Superior temporal gyrus (tissue), 1 donor: ENCODE results near the gene C17orf78.
"Not testable (repeated sequence)": the region's sequence is repeated elsewhere in the genome, so short reads cannot be mapped to it uniquely, and the experiment has no call there.

ENCODE experiments used
- DNase-seq: peaks from one replicate; pipeline ENCODE4 v3.0.0-alpha.2; 2016; ENCODE audit errors: extremely low spot score

C17orf78 gene

DNA sequence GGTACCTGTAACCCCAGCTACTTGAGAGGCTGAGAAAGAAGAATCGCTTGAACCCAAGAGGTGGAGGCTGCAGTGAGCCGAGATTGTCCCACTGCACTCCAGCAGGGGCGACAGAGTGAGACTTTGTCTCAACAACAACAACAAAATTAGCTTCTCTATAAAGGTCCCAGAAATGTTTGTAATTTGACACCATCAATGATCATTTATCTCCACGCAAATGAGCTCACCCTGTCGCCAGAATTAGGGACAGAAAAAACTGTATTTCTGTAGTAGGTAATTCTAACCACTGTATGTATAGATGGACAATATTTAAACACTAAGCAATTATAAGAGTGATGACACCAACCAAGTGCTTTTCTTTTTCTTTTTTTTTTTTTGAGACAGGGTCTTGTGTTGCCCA lies 10.7 kb downstream of the C17orf78 start:
- DNase-seq: no peak

GRCh38 chr17:37388266-37388665 lies 12.5 kb downstream of the C17orf78 start:
- DNase-seq: no peak

- DNase-seq: no peak
These were observed 13.4 kb downstream of the C17orf78 start for GRCh38 chr17:37389160-37389559.

- DNase-seq: no peak
These were observed 15.4 kb downstream of the C17orf78 start for GRCh38 chr17:37391146-37391545.

DNA sequence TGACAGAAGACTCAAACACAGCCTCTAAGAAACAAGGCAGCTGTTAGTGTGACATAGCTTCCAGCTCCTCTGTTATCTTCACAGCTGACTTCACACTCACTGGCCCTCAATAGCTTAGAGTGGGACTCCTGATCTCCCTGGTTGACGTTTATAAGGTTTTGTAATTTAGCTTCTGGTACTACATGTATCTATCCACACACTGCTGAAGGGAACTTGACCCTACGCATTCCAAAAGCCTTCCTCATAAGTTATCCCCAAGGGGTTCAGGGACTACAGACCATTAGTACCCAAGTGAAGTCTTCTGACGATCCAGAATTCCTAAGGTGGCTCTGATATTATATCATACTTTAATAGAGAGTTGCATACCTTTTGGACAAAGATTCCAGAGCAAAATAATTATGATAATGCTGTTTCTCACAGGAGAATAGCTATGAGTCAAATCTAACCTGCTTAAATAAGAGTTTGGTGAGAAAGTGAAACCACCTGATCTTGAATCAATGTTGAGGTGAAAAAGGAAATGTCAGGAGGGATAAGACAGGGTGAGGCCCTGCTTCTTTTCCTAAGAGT lies 16.3 kb downstream of the C17orf78 start:
- no peak for DNase-seq

- DNase-seq: no peak
These were observed 17.6 kb downstream of the C17orf78 start for GRCh38 chr17:37393352-37393751.

GRCh38 chr17:37399265-37399803 lies 23.5 kb downstream of the C17orf78 start:
- DNase-seq: no peak

GRCh38 chr17:37400505-37400904 lies 24.7 kb downstream of the C17orf78 start:
- DNase-seq: no peak

- DNase-seq: not testable (repeated sequence)
These were observed 29.7 kb downstream of the C17orf78 start for GRCh38 chr17:37405522-37405921.

DNA sequence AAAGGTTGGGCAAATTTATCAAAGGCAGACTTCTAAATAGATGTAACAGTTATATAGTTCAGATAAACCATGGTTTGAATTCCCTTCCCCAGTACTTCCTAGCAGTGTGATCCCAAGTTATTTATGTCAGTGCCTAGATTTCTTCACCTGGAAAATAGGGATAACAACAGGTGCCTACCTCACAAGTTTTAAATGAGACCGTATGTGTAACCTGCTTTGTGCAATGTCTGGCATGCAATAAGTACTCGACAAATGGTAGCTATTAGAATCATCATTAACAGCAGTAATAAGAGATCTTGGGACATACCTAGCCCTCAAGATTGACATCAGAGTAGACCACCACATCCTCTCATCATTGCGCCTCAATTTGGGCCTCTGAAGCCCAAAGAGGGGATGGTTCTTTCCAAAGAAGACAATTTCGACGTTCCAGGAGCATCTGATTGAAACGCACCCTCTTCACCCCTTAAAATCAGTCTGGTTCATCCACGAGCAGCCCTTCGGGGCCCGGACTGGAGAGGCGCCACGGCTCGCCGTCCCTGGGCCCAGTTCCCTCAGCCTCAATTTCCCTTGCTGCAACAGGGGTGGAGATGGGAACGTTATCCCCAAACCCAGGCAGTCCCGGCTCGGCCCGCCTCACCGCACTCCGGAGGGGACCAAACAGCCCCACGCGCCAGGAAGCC lies 30.3 kb downstream of the C17orf78 start:
- no peak for DNase-seq

DNA sequence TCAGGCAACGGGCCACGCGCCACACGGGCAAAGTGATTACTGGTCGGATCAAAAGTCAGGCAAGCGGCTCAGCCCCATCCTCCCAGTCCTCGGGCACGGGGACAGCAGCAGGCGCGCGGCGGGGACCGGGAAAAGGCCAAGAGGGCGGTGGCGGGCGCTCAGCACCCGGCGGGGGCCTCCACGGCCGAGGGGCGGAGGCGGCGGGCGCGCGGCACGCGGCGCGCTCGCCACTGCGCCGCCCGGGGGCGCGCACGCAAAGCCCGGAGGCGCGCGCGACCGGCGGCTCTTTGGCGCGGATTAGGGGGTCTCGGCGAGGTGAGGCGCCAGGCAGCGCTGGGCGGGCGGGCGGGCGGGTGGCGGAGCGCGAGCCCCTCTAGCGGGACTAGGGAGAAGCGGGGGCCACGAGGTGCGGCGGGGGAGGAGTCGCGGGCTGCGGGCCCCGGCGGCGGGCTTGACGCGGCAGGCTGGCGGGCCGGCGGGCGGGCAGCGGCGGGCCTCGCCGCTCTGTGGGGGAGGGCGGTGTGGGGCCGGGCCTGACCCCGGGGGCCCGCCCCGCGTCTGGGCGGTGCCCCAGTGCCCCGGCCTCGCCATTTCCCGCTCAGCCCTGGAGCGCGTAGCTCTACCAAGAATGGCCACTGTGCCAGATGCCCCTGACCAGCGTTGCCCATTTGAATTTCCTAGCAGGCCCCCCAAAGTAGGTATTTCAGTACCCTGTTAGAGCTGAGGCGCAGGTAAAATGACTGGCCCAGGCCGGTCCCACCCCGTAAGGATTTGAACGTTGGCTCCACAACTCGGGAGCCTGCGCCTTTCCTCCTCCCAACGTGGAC lies 31.1 kb downstream of the C17orf78 start, which contains the start of the genes ACACA and TADA2A:
ACACA (minus strand) TSS at position 202 of the 827 bp plus-strand sequence. CDS start 537 bp downstream, outside the sequence.
TADA2A (plus strand) TSS at position 252 of the 827 bp plus-strand sequence. CDS start 4,480 bp downstream, outside the sequence.
- peak; percentile 67 for DNase-seq

GRCh38 chr17:37408145-37408479 lies 32.3 kb downstream of the C17orf78 start:
- not testable (repeated sequence) for DNase-seq

DNA sequence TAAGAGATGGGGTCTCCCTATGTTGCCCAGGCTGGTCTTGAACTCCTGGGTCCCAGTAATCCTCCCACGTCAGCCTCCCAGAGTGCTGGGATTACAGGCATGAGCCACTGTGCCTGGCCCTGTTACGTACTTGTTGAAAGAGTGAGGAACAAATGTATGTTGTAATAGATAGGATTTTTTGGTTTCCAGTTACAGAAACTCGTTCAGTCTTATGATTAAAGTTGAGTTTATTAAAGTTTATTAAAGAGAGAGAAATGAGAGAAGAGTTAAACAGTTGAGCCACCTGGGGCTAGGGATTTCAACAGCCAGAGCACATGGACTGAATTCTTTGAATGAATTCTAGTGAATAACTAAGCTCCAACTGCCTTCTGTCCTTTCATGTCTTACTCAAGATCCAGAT lies 34.6 kb downstream of the C17orf78 start:
- no peak for DNase-seq

- no peak for DNase-seq
These were observed 38.2 kb downstream of the C17orf78 start for GRCh38 chr17:37413875-37414519.

DNA sequence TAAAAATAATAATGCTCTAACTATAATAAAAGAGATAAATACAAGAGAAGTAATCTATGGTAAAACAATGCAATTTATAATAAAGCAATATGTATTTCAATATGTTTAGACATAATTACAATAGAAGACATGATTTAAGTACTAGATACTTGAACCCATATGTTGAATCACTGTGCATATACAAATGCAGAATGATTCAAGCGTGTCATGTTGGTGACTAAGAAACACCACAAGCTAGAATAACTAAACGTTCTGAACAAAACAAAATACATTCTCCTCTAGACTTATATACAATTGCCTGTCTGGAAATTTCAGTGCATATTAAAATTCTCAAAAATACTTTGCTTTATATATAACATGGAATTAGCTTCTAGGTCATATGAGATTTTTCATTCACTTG lies 42.1 kb downstream of the C17orf78 start:
- no peak for DNase-seq

- no peak for DNase-seq
These were observed 47.3 kb downstream of the C17orf78 start for GRCh38 chr17:37422971-37423625.

DNA sequence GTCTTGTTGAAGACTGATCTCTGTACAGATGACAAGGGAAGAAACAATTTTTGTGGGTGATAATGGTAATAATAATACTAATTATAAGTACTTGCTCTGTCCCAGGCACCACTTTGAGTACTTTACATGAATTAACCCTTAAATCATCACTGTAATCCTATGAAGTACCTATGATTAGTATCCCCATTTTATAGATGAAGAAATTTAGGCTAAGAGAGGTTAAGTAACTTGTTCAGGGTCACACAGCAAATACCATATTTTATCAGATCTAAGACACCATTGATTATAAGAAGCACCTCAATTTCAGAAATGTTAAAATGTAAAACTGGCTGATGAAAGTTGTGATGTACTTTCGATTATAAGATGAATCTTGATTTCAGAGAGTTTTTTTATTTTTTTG lies 49.5 kb downstream of the C17orf78 start:
- no peak for DNase-seq

DNA sequence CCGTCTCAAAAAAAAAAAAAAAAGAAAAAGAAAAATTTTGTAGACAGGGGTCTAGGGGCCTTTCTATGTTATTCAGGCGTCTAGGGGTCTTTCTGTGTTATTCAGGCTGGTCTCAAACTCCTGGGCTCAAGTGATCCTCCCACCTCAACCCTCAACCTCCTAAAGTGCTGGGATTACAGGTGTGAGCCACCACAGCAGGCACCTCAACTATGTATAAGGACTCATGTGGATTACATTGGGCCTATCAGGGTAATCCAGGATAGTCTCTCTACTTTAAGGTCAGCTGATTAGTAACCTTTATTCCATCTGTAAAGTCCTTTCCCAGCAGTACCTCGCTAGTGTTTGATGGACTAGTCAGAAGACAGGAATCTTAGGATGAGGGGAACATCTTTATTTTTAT lies 53.3 kb downstream of the C17orf78 start:
- DNase-seq: no peak

GRCh38 chr17:37429453-37429852 lies 53.7 kb downstream of the C17orf78 start:
- DNase-seq: no peak

GRCh38 chr17:37430051-37430627 lies 54.4 kb downstream of the C17orf78 start:
- DNase-seq: peak; percentile 43

- no peak for DNase-seq
These were observed 56.9 kb downstream of the C17orf78 start for GRCh38 chr17:37432671-37433070.
